Stimulated activated naive B cell treated with anti-CD40 and anti-IgM and Interleukin-4, amounts not matched to agents 10 μg/mL and 1 μg/mL and 100 μg/mL, for 72 hours (primary cell): ENCODE data around the gene SLC1A7.
A peak's percentile ranks its signal among the peaks of the same experiment; 100 is the strongest.

ENCODE experiments used
- ATAC-seq, 2 donors: fragments of 150-1000 bp; cut with Tn5 transposase; replicated peaks; 2 replicates each; pipeline ENCODE4 v1.10.0; 2021; ENCODE audit warnings: moderate library complexity in 1 of 2
- DNase-seq: peaks from one replicate; pipeline ENCODE4 v3.0.0; 2021
- H3K27ac Mint-ChIP-seq: one replicate; pipeline ENCODE4 v1.8.0; 2022; ENCODE audit warnings: mild to moderate bottlenecking, mixed read lengths
- H3K27me3 Mint-ChIP-seq, 2 donors: one replicate each; pipeline ENCODE4 v1.8.0; 2022; ENCODE audit warnings: mixed read lengths in 2 of 2
- H3K36me3 Mint-ChIP-seq, 2 donors: one replicate each; pipeline ENCODE4 v1.8.0; 2022; ENCODE audit warnings: mixed read lengths in 2 of 2, mild to moderate bottlenecking in 1 of 2
- H3K4me1 Mint-ChIP-seq, 2 donors: one replicate each; pipeline ENCODE4 v1.8.0; 2022; ENCODE audit warnings: mixed read lengths in 2 of 2, mild to moderate bottlenecking in 1 of 2
- H3K4me3 Mint-ChIP-seq, 2 donors: one replicate each; pipeline ENCODE4 v1.8.0; 2022; ENCODE audit warnings: mild to moderate bottlenecking in 2 of 2, mixed read lengths in 2 of 2, moderate library complexity in 1 of 2
- H3K9me3 Mint-ChIP-seq, 2 donors: one replicate each; pipeline ENCODE4 v1.8.0; 2022; ENCODE audit warnings: mixed read lengths in 2 of 2, mild to moderate bottlenecking in 1 of 2

SLC1A7 gene

DNA sequence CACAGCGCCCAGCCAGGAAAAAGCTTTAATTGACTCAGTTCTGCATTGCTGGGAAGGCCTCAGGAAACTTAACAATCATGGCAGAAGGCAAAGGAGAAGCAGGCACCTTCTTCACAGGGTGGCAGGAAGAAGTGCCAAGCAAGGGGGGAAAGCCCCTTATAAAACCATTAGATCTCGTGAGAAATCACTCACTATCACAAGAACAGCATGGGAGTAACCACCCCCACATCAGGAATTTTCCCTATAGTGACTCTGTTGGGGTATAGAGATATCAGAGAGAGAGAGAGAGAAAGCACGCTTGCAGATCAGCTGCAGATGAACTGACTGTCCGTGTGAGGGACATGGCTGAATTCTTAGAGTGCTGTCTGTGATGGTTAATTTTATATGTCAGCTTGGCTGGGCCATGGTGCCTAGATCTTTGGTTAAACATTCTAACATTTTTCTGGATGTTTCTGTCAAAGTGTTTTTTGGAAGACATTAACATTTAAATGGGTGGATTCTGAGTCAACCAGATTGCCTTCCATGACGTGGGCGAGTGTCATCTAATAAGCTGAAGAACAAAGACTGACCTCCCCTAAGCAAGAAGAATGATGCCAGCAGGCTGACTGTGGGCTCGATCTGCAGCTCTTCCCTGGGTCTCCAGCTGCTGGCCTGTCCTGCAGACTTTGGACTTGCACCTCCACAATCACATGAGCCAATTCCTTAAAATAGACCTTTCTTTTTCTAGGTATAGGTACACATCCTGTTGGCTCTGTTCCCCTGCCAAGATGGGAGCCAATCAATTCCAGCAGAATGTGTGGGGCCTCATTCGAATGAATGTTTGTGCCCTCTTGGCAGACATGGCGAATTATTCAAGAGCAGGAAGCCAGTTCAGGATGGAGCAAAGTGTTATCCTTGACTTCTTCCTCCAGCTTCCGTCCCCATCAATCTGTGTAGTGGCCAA, 32.8 kb upstream of the SLC1A7 start:
- DNase-seq = no peak
- Mint-ChIP-seq H3K27ac (peak overlapping the region; percentile 57), H3K27me3 (peaks cover 24 to 52% of the 10 kb centered on the region in 2 donors), H3K36me3 (no peaks in the 10 kb centered on the region), H3K9me3 (no peaks in the 10 kb centered on the region), H3K4me3 (no peak overlapping the region), H3K4me1 (peaks cover 8 to 14% of the 10 kb centered on the region in 2 donors)
- no peak for ATAC-seq

GRCh38 chr1:53172426-53173128, 30.1 kb upstream of the SLC1A7 start:
- H3K36me3 Mint-ChIP-seq = no peaks in the 10 kb centered on the region
- ATAC-seq (peak; percentile 98 to 99), DNase-seq (peak; percentile 17)
- H3K4me3 Mint-ChIP-seq = peak overlapping the region in 1 of 2 donors; percentile 18
- H3K4me1 Mint-ChIP-seq = peaks cover 8 to 14% of the 10 kb centered on the region in 2 donors
- H3K27ac Mint-ChIP-seq = peak overlapping the region; percentile 7
- H3K9me3 Mint-ChIP-seq = no peaks in the 10 kb centered on the region
- peaks cover 19 to 40% of the 10 kb centered on the region in 2 donors for H3K27me3 Mint-ChIP-seq

- DNase-seq (no peak), ATAC-seq (no peak)
- Mint-ChIP-seq H3K27ac (no peak overlapping the region), H3K27me3 (peaks cover 6 to 44% of the 10 kb centered on the region in 2 donors), H3K9me3 (no peaks in the 10 kb centered on the region), H3K4me1 (no peaks in the 10 kb centered on the region), H3K4me3 (no peak overlapping the region), H3K36me3 (no peaks in the 10 kb centered on the region)
Measured at GRCh38 chr1:53166912-53167311, 24.5 kb upstream of the SLC1A7 start.

DNA sequence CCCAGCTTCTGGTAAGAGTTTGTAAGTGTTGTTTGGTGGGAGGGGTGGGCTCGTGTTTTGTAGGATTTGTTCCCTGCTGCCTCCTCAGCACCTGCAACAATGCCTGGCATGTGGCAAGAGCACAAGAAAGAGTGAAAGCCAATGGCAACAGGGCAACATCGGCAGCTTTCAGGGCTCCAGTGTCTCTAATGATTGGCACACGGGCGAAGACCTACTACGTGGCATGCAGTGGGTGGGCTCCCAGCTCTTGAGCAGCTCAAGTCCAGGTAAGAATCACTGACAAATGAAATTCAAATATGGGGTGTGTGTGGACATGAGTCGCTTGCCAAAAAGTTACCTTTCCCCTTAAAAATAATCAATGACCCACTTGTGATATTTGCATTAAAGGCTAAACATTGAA, 23.9 kb upstream of the SLC1A7 start:
- no peak for DNase-seq
- no peaks in the 10 kb centered on the region for H3K4me1 Mint-ChIP-seq
- H3K27ac Mint-ChIP-seq = no peak overlapping the region
- no peaks in the 10 kb centered on the region for H3K9me3 Mint-ChIP-seq
- H3K4me3 Mint-ChIP-seq = no peak overlapping the region
- H3K27me3 Mint-ChIP-seq = peaks cover 6 to 44% of the 10 kb centered on the region in 2 donors
- ATAC-seq = no peak
- H3K36me3 Mint-ChIP-seq = no peaks in the 10 kb centered on the region

GRCh38 chr1:53165408-53165961, 23.0 kb upstream of the SLC1A7 start:
- no peak overlapping the region for H3K27ac Mint-ChIP-seq
- H3K9me3 Mint-ChIP-seq = no peaks in the 10 kb centered on the region
- no peak overlapping the region for H3K4me3 Mint-ChIP-seq
- no peaks in the 10 kb centered on the region for H3K36me3 Mint-ChIP-seq
- no peak for ATAC-seq
- no peaks in the 10 kb centered on the region for H3K4me1 Mint-ChIP-seq
- peaks cover 6 to 44% of the 10 kb centered on the region in 2 donors for H3K27me3 Mint-ChIP-seq
- DNase-seq = no peak

DNA sequence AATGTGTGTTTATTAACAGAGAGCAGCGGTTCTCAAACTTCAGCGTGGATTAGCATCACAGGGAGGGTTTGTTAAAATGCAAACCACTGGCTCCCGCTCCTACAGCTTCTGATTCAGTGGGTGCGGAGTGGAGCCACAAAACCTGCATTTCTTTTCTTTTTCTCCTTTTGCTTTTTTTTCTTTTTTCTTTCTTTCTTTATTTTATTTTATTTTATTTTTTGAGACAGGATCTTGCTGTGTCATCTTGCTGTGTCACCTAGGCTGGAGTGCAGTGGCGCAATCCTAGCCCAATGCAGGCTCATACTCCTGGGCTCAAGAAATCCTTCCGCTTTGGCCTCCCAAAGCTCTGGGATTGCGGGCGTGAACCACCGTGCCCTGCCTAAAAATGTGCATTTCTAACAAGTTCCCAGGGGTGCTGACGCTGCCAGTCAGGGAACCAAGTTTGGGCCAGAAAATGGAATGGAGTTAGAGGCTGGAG, 20.9 kb upstream of the SLC1A7 start:
- no peak overlapping the region for H3K27ac Mint-ChIP-seq
- no peak for ATAC-seq
- H3K4me1 Mint-ChIP-seq = no peaks in the 10 kb centered on the region
- H3K9me3 Mint-ChIP-seq = no peaks in the 10 kb centered on the region
- H3K36me3 Mint-ChIP-seq = no peaks in the 10 kb centered on the region
- peaks cover 6 to 44% of the 10 kb centered on the region in 2 donors for H3K27me3 Mint-ChIP-seq
- H3K4me3 Mint-ChIP-seq = no peak overlapping the region
- no peak for DNase-seq

DNA sequence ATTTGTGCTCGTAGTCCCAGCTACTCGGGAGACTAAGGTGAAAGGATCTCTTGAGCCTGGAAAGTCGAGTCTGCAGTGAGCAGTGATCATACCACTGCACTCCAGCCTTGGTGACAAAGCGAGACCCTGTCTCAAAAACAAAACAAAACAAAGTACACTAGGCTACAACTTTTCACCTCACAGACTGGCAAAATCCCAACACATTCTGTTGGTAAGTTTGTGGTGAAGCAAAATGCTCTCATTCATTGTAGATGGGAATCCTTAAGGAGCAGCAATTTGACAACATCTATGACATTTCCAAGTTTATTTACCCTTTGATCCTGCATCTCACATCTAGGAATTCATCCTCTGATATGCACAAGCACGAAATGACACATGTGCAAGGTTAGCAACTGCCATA, 20.2 kb upstream of the SLC1A7 start:
- ATAC-seq (no peak), DNase-seq (no peak)
- Mint-ChIP-seq H3K36me3 (no peaks in the 10 kb centered on the region), H3K27ac (no peak overlapping the region), H3K4me3 (no peak overlapping the region), H3K27me3 (peaks cover 10 to 50% of the 10 kb centered on the region in 2 donors), H3K4me1 (no peaks in the 10 kb centered on the region), H3K9me3 (peaks cover 0 to 1% of the 10 kb centered on the region in 2 donors)

DNA sequence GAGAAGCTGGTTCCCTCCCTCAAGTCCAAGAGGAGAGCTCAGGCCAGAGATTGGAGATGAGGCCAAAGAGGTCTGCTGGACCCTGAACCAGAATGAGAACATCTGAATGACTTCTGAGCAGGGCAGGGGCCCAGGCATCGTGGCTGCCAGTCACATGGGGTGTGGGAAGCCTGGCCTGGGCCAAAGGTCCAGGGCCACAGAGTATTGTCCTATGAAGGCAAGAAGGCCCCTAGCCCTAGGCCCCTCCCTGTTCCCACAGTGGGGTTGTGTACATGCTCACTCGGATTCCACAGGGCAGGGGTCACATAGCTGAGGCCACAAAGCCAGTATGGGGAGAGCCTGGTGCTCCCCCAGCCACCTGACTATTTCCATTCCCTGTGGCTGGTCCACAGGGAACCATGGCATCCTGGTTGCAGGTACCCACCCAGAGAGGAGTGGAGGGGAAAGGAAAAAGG, 18.5 kb upstream of the SLC1A7 start:
- Mint-ChIP-seq H3K4me3 (no peak overlapping the region), H3K27me3 (peaks cover 10 to 36% of the 10 kb centered on the region in 2 donors), H3K36me3 (no peaks in the 10 kb centered on the region), H3K9me3 (peaks cover 0 to 1% of the 10 kb centered on the region in 2 donors), H3K27ac (no peak overlapping the region), H3K4me1 (no peaks in the 10 kb centered on the region)
- no peak for DNase-seq
- no peak for ATAC-seq

DNA sequence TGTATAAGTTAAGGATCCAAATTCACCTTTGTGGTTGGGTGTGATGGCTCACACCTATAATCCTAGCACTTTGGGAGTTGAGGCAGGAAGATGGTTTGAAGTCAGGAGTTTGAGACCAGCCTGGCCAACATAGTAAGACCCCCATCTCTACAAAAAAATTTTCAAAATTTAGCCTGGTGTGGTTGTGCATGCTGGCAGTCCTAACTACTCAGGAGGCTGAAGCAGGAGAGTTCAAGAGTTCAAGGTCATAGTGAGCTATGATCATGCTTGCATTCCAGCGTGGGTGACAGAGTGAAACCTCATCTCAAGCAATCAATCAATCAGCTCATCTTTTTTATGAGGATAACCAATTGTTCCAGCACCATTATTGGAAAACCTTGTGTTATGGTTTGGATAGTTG, 16.5 kb upstream of the SLC1A7 start:
- H3K27ac Mint-ChIP-seq = no peak overlapping the region
- DNase-seq = no peak
- no peaks in the 10 kb centered on the region for H3K36me3 Mint-ChIP-seq
- no peaks in the 10 kb centered on the region for H3K4me1 Mint-ChIP-seq
- peaks cover 0 to 1% of the 10 kb centered on the region in 2 donors for H3K9me3 Mint-ChIP-seq
- ATAC-seq = no peak
- no peak overlapping the region for H3K4me3 Mint-ChIP-seq
- peaks cover 10 to 18% of the 10 kb centered on the region in 2 donors for H3K27me3 Mint-ChIP-seq

DNA sequence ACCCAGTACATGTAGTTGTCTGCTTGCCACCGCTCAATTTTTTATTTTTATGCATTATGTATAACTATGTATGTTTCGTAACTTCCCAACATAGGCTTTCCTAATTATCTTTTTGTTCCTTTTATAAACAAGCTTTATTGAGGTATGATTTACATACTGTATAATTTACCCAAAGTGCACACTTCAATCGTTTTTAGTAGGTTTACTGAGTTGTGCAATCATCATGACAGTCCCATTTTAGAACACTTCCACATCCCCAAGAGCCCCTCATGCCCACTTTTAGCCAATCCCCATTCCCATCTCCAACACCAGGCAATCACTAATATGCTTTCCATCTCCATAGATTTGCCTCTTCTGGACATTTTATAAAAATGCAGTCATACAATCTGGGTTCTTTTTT, 14.3 kb upstream of the SLC1A7 start:
- Mint-ChIP-seq H3K36me3 (no peaks in the 10 kb centered on the region), H3K4me3 (no peak overlapping the region), H3K4me1 (no peaks in the 10 kb centered on the region), H3K27me3 (peaks cover 4 to 11% of the 10 kb centered on the region in 2 donors), H3K27ac (no peak overlapping the region), H3K9me3 (peaks cover 0 to 1% of the 10 kb centered on the region in 2 donors)
- DNase-seq = no peak
- no peak for ATAC-seq

GRCh38 chr1:53155945-53156344, 13.5 kb upstream of the SLC1A7 start:
- H3K27me3 Mint-ChIP-seq = peaks cover 4 to 11% of the 10 kb centered on the region in 2 donors
- DNase-seq (no peak), ATAC-seq (no peak)
- H3K4me1 Mint-ChIP-seq = no peaks in the 10 kb centered on the region
- no peak overlapping the region for H3K27ac Mint-ChIP-seq
- no peaks in the 10 kb centered on the region for H3K36me3 Mint-ChIP-seq
- no peak overlapping the region for H3K4me3 Mint-ChIP-seq
- peaks cover 0 to 1% of the 10 kb centered on the region in 2 donors for H3K9me3 Mint-ChIP-seq

GRCh38 chr1:53155534-53155933, 13.1 kb upstream of the SLC1A7 start:
- peaks cover 0 to 1% of the 10 kb centered on the region in 2 donors for H3K9me3 Mint-ChIP-seq
- no peak for ATAC-seq
- no peak for DNase-seq
- H3K27ac Mint-ChIP-seq = no peak overlapping the region
- H3K36me3 Mint-ChIP-seq = no peaks in the 10 kb centered on the region
- peaks cover 4 to 11% of the 10 kb centered on the region in 2 donors for H3K27me3 Mint-ChIP-seq
- H3K4me1 Mint-ChIP-seq = no peaks in the 10 kb centered on the region
- no peak overlapping the region for H3K4me3 Mint-ChIP-seq

GRCh38 chr1:53154859-53155438, 12.5 kb upstream of the SLC1A7 start:
- ATAC-seq = no peak
- DNase-seq = no peak
- H3K36me3 Mint-ChIP-seq = no peaks in the 10 kb centered on the region
- H3K27me3 Mint-ChIP-seq = peaks cover 4 to 11% of the 10 kb centered on the region in 2 donors
- no peak overlapping the region for H3K27ac Mint-ChIP-seq
- no peaks in the 10 kb centered on the region for H3K4me1 Mint-ChIP-seq
- H3K9me3 Mint-ChIP-seq = peaks cover 0 to 1% of the 10 kb centered on the region in 2 donors
- H3K4me3 Mint-ChIP-seq = no peak overlapping the region

- H3K4me1 Mint-ChIP-seq = no peaks in the 10 kb centered on the region
- H3K36me3 Mint-ChIP-seq = no peaks in the 10 kb centered on the region
- peaks cover 0 to 1% of the 10 kb centered on the region in 2 donors for H3K9me3 Mint-ChIP-seq
- no peak for DNase-seq
- no peak overlapping the region for H3K4me3 Mint-ChIP-seq
- no peak overlapping the region for H3K27ac Mint-ChIP-seq
- H3K27me3 Mint-ChIP-seq = peaks cover 4 to 11% of the 10 kb centered on the region in 2 donors
- ATAC-seq = no peak
Measured at GRCh38 chr1:53153752-53154151, 11.3 kb upstream of the SLC1A7 start.
